Measurements from ENCODE around the gene KIR2DL1.
"Not testable (repeated sequence)": the region's sequence is repeated elsewhere in the genome, so short reads cannot be mapped to it uniquely, and the experiment has no call there.

KIR2DL1 gene

DNA sequence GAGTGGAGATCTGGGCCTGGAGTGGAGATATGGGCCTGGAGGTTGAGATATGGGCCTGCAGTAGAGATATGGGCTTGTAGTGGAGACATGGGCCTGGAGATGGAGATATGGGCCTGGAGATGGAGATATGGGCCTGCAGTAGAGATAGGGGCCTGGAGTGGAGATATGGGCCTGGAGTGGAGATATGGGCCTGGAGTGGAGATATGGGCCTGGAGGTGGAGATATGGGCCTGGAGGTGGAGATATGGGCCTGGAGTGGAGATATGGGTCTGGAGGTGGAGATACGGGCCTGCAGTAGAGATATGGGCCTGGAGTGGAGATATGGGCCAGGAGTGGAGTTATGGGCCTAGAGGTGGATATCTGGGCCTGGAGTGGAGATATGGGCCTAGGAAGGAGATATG, 30.9 kb upstream of the KIR2DL1 start:
- Histone ChIP-seq H3K4me3 (no peak overlapping the region), H3K9me3 (ENCODE audit: low read depth, low read length) (no peaks in the 10 kb centered on the region), H3K9ac (ENCODE audit: insufficient read length) (no peak overlapping the region), H3K27ac (no peak overlapping the region), H3K36me3 (ENCODE audit: insufficient read depth, low read length) (no peaks in the 10 kb centered on the region)
- no peak for DNase-seq (ENCODE audit: low read depth, low spot score)
- TF ChIP-seq FOXP2 (optimal IDR thresholded peaks at IDR 0.05; ENCODE audit: control extremely low read depth, extremely low read length, insufficient read depth) (no peak), EZH2 (IDR thresholded peaks at IDR 0.05) (no peak), POLR2AphosphoS5 (IDR thresholded peaks at IDR 0.05; ENCODE audit: borderline replicate concordance, low read depth, low read length) (no peak)

DNA sequence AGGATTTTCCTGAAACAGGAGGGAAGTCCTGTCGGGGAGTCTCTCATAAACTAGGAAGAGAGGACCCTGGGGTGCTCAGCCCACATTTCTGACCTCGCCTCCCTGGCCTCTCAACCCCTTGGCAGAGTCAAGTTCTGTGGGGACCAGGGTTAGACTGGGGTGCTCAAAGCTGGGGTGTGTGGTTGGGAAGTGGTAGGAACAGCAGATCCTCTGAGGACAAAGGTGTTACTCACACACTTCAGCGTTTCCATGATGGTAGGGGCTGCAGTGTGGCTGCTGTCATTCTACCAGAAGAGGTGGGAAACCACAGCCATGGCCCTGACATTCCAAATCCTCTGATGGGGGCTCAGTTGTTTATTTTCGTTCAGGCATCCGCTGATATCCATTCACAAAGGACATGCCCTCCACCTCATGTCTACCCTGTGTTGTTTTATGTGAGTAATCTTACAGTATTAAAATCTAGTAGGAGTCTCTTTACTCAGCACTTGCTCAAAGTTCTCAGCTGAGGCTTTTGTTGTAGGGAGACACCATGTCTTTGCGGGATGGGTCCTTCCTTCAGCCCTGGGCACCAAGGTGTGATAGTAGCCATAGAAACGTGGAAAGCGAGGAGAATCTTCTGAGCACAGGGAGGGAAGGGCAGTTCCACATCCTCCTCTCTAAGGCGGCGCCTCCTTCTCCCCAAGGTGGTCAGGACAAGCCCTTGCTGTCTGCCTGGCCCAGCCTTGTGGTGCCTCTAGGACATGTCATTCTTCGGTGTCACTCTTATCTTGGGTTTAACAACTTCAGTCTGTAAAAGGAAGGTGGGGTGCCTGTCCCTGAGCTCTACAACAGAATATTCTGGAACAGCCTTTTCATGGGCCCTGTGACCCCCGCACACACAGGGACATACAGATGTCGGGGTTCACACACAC, 29.8 kb upstream of the KIR2DL1 start:
- Histone ChIP-seq H3K9ac (ENCODE audit: insufficient read length) (no peak overlapping the region), H3K4me3 (no peak overlapping the region), H3K36me3 (ENCODE audit: insufficient read depth, low read length) (no peaks in the 10 kb centered on the region), H3K9me3 (ENCODE audit: low read depth, low read length) (no peaks in the 10 kb centered on the region), H3K27ac (no peak overlapping the region)
- TF ChIP-seq FOXP2 (optimal IDR thresholded peaks at IDR 0.05; ENCODE audit: control extremely low read depth, extremely low read length, insufficient read depth) (no peak), EZH2 (IDR thresholded peaks at IDR 0.05) (no peak), POLR2AphosphoS5 (IDR thresholded peaks at IDR 0.05; ENCODE audit: borderline replicate concordance, low read depth, low read length) (no peak)
- no peak for DNase-seq (ENCODE audit: low read depth, low spot score)

DNA sequence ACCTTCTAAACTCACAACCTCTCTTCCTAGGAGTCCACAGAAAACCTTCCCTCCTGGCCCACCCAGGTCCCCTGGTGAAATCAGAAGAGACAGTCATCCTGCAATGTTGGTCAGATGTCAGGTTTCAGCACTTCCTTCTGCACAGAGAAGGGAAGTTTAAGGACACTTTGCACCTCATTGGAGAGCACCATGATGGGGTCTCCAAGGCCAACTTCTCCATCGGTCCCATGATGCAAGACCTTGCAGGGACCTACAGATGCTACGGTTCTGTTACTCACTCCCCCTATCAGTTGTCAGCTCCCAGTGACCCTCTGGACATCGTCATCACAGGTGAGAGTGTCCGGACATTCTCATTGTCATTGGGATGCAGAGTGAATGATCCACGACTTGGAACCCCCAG, 27.6 kb upstream of the KIR2DL1 start:
- not testable (repeated sequence) for DNase-seq (ENCODE audit: low read depth, low spot score); H3K9ac ChIP-seq (ENCODE audit: insufficient read length); H3K27ac ChIP-seq; H3K4me3 ChIP-seq; H3K36me3 ChIP-seq (ENCODE audit: insufficient read depth, low read length); H3K9me3 ChIP-seq (ENCODE audit: low read depth, low read length)

DNA sequence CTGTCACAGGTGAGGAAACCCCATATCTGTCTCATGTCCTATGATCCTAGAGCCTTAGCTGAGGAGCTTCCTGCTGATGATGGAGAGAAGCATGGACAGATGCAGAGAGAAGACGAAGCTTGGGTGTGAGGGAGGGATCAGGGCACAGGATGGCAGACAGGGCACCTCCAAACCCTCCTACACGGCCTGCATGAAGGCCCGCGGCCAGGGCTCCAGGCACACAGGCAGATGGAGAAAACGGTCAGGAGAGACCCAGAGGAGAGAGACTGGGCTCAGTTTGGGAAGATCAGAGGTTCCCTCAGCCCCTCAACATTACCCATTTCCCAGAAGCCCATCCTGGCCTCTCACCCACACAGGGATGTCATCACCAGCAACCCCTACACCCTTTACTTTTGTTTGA, 25.5 kb upstream of the KIR2DL1 start:
- H3K9me3 ChIP-seq (ENCODE audit: low read depth, low read length); H3K9ac ChIP-seq (ENCODE audit: insufficient read length); H3K27ac ChIP-seq; H3K4me3 ChIP-seq; DNase-seq (ENCODE audit: low read depth, low spot score); H3K36me3 ChIP-seq (ENCODE audit: insufficient read depth, low read length): not testable (repeated sequence)

DNA sequence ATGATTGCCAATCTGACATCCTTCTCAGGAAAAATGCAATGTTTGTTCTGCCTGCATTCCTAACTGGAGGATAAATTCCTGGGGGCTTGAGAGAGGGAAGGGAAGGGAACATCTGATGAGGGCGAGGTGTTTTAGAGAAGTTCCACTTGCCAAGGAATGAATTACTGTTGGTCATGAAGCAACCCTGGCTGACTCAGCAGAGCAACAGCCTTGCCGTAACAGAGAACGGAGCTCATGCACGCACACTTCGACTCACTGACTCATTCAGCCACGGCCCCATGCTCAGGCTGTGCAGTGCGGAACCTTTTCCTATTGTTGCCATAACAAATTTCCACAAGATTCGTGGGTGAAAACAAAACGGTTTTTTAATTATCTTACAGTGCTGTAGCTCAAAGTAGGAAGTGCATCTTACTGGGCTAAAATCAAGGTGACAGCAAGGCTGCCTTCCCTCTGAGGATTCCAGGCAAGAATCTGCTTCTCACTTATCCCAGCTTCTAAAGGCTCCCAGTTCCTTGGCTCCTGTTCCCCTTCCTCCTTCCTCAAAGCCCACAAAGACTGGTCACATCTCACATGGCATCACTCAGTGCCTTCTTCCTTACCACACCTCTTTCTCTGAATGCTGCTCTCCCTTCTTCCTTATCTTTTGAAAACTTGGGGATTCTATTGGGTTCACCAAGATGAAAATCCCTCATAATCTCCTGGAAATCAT, 21.8 kb upstream of the KIR2DL1 start:
- H3K9ac ChIP-seq (ENCODE audit: insufficient read length); H3K9me3 ChIP-seq (ENCODE audit: low read depth, low read length); H3K36me3 ChIP-seq (ENCODE audit: insufficient read depth, low read length); H3K4me3 ChIP-seq; DNase-seq (ENCODE audit: low read depth, low spot score); H3K27ac ChIP-seq: not testable (repeated sequence)

DNA sequence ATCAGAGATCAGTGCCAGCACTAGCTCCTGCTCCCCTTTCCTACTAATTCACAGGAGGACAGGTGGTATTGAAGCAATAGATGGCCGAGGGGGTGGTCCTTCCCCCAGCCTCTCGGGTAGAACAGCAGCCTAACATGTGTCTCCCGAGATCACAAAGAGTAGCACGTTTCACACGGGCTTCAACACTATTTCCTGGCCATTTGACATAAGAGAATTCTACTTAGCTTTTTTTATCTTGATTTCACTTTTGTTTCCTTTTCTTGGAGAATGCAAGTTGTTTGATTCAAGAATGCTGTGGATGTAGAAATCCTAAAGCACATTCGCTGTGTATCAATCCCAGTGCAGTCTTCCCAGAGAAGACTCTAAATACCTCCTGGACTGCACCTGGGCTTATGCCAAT, 19.3 kb upstream of the KIR2DL1 start:
- H3K27ac ChIP-seq; DNase-seq (ENCODE audit: low read depth, low spot score); H3K9me3 ChIP-seq (ENCODE audit: low read depth, low read length); H3K36me3 ChIP-seq (ENCODE audit: insufficient read depth, low read length); H3K4me3 ChIP-seq; H3K9ac ChIP-seq (ENCODE audit: insufficient read length): not testable (repeated sequence)

DNA sequence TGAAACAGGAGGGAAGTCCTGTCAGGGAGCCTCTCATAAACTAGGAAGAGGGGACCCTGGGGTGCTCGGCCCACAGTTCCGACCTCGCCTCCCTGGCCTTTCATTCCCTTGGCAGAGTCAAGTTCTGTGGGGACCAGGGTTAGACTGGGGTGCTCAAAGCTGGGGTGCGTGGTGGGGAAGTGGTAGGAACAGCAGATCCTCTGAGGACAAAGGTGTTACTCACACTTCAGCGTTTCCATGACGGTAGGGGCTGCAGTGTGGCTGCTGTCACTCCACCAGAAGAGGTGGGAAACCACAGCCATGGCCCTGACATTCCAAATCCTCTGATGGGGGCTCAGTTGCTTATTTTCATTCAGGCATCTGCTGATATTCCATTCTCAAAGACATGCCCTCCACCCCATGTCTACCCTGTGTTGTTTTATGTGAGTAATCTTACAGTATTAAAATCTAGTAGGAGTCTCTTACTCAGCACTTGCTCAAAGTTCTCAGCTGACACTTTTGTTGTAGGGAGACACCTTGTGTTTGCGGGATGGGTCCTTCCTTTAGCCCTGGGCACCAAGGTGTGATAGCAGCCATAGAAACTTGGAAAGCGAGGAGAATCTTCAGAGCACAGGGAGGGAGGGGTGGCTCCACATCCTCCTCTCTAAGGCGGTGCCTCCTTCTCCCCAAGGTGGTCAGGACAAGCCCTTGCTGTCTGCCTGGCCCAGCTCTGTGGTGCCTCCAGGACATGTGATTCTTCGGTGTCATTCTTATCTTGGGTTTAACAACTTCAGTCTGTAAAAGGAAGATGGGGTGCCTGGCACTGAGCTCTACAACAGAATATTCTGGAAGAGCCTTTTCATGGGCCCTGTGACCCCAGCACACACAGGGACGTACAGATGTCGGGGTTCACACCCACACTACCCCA, 13.1 kb upstream of the KIR2DL1 start:
- not testable (repeated sequence) for H3K4me3 ChIP-seq; DNase-seq (ENCODE audit: low read depth, low spot score); H3K9ac ChIP-seq (ENCODE audit: insufficient read length); H3K36me3 ChIP-seq (ENCODE audit: insufficient read depth, low read length); H3K9me3 ChIP-seq (ENCODE audit: low read depth, low read length); H3K27ac ChIP-seq

DNA sequence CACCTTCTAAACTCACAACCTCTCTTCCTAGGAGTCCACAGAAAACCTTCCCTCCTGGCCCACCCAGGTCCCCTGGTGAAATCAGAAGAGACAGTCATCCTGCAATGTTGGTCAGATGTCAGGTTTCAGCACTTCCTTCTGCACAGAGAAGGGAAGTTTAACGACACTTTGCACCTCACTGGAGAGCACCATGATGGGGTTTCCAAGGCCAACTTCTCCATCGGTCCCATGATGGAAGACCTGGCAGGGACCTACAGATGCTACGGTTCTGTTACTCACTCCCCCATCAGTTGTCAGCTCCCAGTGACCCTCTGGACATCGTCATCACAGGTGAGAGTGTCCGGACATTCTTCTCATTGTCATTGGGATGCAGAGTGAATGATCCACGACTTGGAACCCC, 11.0 kb upstream of the KIR2DL1 start:
- DNase-seq (ENCODE audit: low read depth, low spot score); H3K9ac ChIP-seq (ENCODE audit: insufficient read length); H3K9me3 ChIP-seq (ENCODE audit: low read depth, low read length); H3K27ac ChIP-seq; H3K36me3 ChIP-seq (ENCODE audit: insufficient read depth, low read length); H3K4me3 ChIP-seq: not testable (repeated sequence)

DNA sequence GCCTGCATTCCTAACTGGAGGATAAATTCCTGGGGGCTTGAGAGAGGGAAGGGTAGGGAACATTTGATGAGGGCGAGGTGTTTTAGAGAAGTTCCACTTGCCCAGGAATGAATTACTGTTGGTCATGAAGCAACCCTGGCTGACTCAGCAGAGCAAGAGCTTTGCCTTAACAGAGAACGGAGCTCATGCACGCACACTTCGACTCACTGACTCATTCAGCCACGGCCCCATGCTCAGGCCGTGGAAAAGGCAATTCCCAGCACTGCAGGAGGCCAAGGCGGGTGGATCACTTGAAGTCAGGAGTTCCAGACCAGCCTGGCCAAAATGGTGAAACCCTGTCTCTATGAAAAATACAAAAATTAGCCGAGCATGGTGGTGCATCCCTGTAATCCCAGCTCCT, 5.4 kb upstream of the KIR2DL1 start:
- DNase-seq (ENCODE audit: low read depth, low spot score): not testable (repeated sequence)

DNA sequence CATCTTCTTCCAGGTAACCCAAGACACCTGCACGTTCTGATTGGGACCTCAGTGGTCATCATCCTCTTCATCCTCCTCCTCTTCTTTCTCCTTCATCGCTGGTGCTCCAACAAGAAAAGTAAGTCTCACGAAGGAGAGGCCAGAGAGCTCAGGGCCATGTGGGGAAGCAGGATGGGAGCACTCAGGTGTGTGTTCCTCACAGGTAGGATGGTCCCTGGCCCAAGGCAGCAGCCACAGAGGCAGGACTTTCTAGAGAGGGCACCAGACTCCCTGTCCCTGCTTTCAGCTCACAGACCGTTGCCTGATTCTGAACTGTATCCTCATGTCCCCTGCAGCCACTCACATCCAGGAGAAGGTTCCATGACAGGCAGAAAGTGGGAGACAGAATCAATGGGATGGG, 3.1 kb upstream of the KIR2DL1 start:
- H3K27ac ChIP-seq; H3K36me3 ChIP-seq (ENCODE audit: insufficient read depth, low read length); H3K4me3 ChIP-seq; H3K9me3 ChIP-seq (ENCODE audit: low read depth, low read length); H3K9ac ChIP-seq (ENCODE audit: insufficient read length); DNase-seq (ENCODE audit: low read depth, low spot score): not testable (repeated sequence)

More for the DNA sequence above, 5.4 kb upstream of the KIR2DL1 start:
- not testable (repeated sequence) for H3K9ac ChIP-seq (ENCODE audit: insufficient read length); H3K27ac ChIP-seq; H3K4me3 ChIP-seq; H3K9me3 ChIP-seq (ENCODE audit: low read depth, low read length); H3K36me3 ChIP-seq (ENCODE audit: insufficient read depth, low read length)

DNA sequence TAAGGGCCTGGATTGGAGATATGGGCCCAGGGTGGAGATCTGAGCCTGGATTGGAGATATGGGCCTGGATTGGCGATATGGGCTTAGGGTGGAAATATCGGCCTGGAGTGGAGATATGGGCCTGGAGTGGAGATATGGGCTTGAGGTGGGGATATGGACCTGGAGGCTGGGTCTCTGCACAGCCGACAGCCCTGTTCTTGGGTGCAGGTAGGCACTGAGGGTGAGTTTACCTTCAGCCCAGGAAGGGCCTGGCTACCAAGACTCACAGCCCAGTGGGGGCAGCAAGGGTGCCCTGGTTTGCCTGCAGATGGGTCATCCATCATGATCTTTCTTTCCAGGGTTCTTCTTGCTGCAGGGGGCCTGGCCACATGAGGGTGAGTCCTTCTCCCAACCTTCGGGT, 918 bp downstream of the KIR2DL1 start:
- not testable (repeated sequence) for H3K27ac ChIP-seq; H3K36me3 ChIP-seq (ENCODE audit: insufficient read depth, low read length); DNase-seq (ENCODE audit: low read depth, low spot score); H3K4me3 ChIP-seq; H3K9ac ChIP-seq (ENCODE audit: insufficient read length); H3K9me3 ChIP-seq (ENCODE audit: low read depth, low read length)

DNA sequence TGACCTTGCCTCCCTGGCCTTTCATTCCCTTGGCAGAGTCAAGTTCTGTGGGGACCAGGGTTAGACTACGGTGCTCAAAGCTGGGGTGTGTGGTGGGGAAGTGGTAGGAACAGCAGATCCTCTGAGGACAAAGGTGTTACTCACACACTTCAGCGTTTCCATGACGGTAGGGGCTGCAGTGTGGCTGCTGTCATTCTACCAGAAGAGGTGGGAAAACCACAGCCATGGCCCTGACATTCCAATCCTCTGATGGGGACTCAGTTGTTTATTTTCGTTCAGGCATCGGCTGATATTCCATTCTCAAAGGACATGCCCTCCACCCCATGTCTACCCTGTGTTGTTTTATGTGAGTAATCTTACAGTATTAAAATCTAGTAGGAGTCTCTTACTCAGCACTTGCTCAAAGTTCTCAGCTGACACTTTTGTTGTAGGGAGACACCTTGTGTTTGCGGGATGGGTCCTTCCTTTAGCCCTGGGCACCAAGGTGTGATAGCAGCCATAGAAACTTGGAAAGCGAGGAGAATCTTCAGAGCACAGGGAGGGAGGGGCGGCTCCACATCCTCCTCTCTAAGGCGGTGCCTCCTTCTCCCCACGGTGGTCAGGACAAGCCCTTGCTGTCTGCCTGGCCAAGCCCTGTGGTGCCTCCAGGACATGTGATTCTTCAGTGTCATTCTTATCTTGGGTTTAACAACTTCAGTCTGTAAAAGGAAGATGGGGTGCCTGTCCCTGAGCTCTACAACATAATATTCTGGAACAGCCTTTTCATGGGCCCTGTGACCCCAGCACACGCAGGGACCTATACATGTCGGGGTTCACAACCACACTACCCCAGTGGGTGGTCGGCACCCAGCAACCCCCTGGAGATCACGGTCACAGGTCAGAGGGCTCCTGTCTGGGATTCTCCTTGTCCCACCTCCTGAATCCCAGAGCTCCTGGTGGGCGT, 1.7 kb downstream of the KIR2DL1 start:
- not testable (repeated sequence) for H3K27ac ChIP-seq; H3K36me3 ChIP-seq (ENCODE audit: insufficient read depth, low read length); H3K9me3 ChIP-seq (ENCODE audit: low read depth, low read length); DNase-seq (ENCODE audit: low read depth, low spot score); H3K9ac ChIP-seq (ENCODE audit: insufficient read length); H3K4me3 ChIP-seq

Data from SK-N-MC (cell line).